ENCODE measurements around the gene COL2A1. TPM values are rescaled to one million over a fixed set of nuclear protein-coding genes. Genes with fewer than 3 reads are reported as not detected.

COL2A1 gene
- total RNA-seq, 4 donors from 2014 or later = not detected

- Histone ChIP-seq H3K27ac (no peak overlapping the region), H3K4me3 (no peak overlapping the region), H3K4me1 (no peaks in the 10 kb centered on the region), H3K36me3 (no peaks in the 10 kb centered on the region), H3K9me3 (no peaks in the 10 kb centered on the region), H3K27me3 (no peaks in the 10 kb centered on the region)
- no peak for DNase-seq (ENCODE audit: low spot score in 2 of 2)
- 97% methylated on average over 9 of the region's 9 CpGs for WGBS
- no peak for TF ChIP-seq POLR2A (IDR thresholded peaks at IDR 0.05)
- no peak for TF ChIP-seq EP300 (IDR thresholded peaks at IDR 0.05)
- TF ChIP-seq POLR2AphosphoS5 (IDR thresholded peaks at IDR 0.05) = no peak
- no peak for TF ChIP-seq CTCF (IDR thresholded peaks at IDR 0.05)
Measured at GRCh38 chr12:47973870-47974269, 30.4 kb downstream of the COL2A1 start.

GRCh38 chr12:47972895-47973294 is 31.4 kb downstream of the COL2A1 start:
- H3K36me3 ChIP-seq = peaks cover 4% of the 10 kb centered on the region
- no peaks in the 10 kb centered on the region for H3K27me3 ChIP-seq
- WGBS = 81% methylated on average over 6 of the region's 6 CpGs

GRCh38 chr12:47970843-47971242 is 33.4 kb downstream of the COL2A1 start:
- Histone ChIP-seq H3K36me3 (peaks cover 8% of the 10 kb centered on the region), H3K27me3 (no peaks in the 10 kb centered on the region), H3K4me3 (no peak overlapping the region), H3K9me3 (no peaks in the 10 kb centered on the region), H3K27ac (no peak overlapping the region), H3K4me1 (peaks cover 5% of the 10 kb centered on the region)
- WGBS = 92% methylated on average over 7 of the region's 7 CpGs
- TF ChIP-seq CTCF (IDR thresholded peaks at IDR 0.05) (no peak), POLR2A (IDR thresholded peaks at IDR 0.05) (no peak), EP300 (IDR thresholded peaks at IDR 0.05) (no peak), POLR2AphosphoS5 (IDR thresholded peaks at IDR 0.05) (no peak)
- no peak for DNase-seq (ENCODE audit: low spot score in 2 of 2)

More at GRCh38 chr12:47972895-47973294, 31.4 kb downstream of the COL2A1 start:
- Histone ChIP-seq H3K9me3 (no peaks in the 10 kb centered on the region), H3K4me1 (no peaks in the 10 kb centered on the region), H3K27ac (no peak overlapping the region), H3K4me3 (no peak overlapping the region)
- TF ChIP-seq CTCF (IDR thresholded peaks at IDR 0.05) = no peak
- DNase-seq (ENCODE audit: low spot score in 2 of 2) = no peak

GRCh38 chr12:47969845-47970244 is 34.4 kb downstream of the COL2A1 start:
- no peaks in the 10 kb centered on the region for H3K9me3 ChIP-seq
- WGBS = 79% methylated on average over 3 of the region's 3 CpGs
- no peak overlapping the region for H3K4me3 ChIP-seq
- no peaks in the 10 kb centered on the region for H3K27me3 ChIP-seq
- no peak overlapping the region for H3K27ac ChIP-seq
- DNase-seq (ENCODE audit: low spot score in 2 of 2) = no peak
- peaks cover 5% of the 10 kb centered on the region for H3K4me1 ChIP-seq
- TF ChIP-seq EP300 (IDR thresholded peaks at IDR 0.05) = no peak
- no peak for TF ChIP-seq POLR2A (IDR thresholded peaks at IDR 0.05)
- TF ChIP-seq POLR2AphosphoS5 (IDR thresholded peaks at IDR 0.05) = no peak
- no peak for TF ChIP-seq CTCF (IDR thresholded peaks at IDR 0.05)
- peaks cover 8% of the 10 kb centered on the region for H3K36me3 ChIP-seq

- no peaks in the 10 kb centered on the region for H3K27me3 ChIP-seq
- H3K4me1 ChIP-seq = peaks cover 22% of the 10 kb centered on the region
- H3K27ac ChIP-seq = no peak overlapping the region
- no peak for DNase-seq (ENCODE audit: low spot score in 2 of 2)
- no peak for TF ChIP-seq POLR2A (IDR thresholded peaks at IDR 0.05)
- TF ChIP-seq POLR2AphosphoS5 (IDR thresholded peaks at IDR 0.05) = no peak
- no peak for TF ChIP-seq CTCF (IDR thresholded peaks at IDR 0.05)
- TF ChIP-seq EP300 (IDR thresholded peaks at IDR 0.05) = no peak
- peaks cover 8% of the 10 kb centered on the region for H3K36me3 ChIP-seq
- H3K4me3 ChIP-seq = no peak overlapping the region
- WGBS = 40% methylated on average over 5 of the region's 5 CpGs
- H3K9me3 ChIP-seq = no peaks in the 10 kb centered on the region
Measured at GRCh38 chr12:47967461-47968321, 36.6 kb downstream of the COL2A1 start.
